ENCODE results near the gene LSM14A.

GRCh38 chr19:34277244-34277643 lies 104.9 kb downstream of the LSM14A start:
- TF ChIP-seq CTCF (IDR thresholded peaks at IDR 0.05) (no peak), EP300 (IDR thresholded peaks at IDR 0.05) (no peak), POLR2A (IDR thresholded peaks at IDR 0.05) (no peak)
